Body of pancreas (tissue), 4 donors: ENCODE data around the gene TRMT11. TPM values are rescaled to one million over a fixed set of nuclear protein-coding genes. Genes with fewer than 3 reads are reported as not detected.

Experiments
- ATAC-seq: fragments of 150-250 bp; one replicate; pipeline ENCODE4 v1.9.1; 2016
- DNase-seq, 4 donors: peaks; one replicate each; pipeline ENCODE4 v3.0.0-alpha.2; 2019
- H3K27ac ChIP-seq, 4 donors: fragments of 200-600 bp; sonication (generic); 1 replicate in 3 of 4; 2 replicates in 1 of 4; pipeline versions ENCODE4 v1.5.1 to v1.6.1; 2016 to 2019; ENCODE audit warnings: mild to moderate bottlenecking in 1 of 4, mixed read lengths in 1 of 4, moderate library complexity in 1 of 4
- H3K27me3 ChIP-seq, 2 donors: fragments of 200-600 bp; sonication (generic); one replicate each; pipeline ENCODE4 v1.6.0; 2016; ENCODE audit warnings: mild to moderate bottlenecking in 1 of 2
- H3K36me3 ChIP-seq, 2 donors: fragments of 200-600 bp; sonication (generic); replicated peaks in 1 of 2; 2 replicates each; pipeline ENCODE4 v1.5.1; 2016; ENCODE audit warnings: low read depth in 2 of 2; ENCODE audit not compliant: insufficient read depth in 1 of 2
- H3K4me1 ChIP-seq: fragments of 200-600 bp; sonication (generic); one replicate; pipeline ENCODE4 v1.6.0; 2016
- H3K4me3 ChIP-seq, 2 donors: fragments of 200-600 bp; sonication (generic); 1 replicate in 1 of 2; 2 replicates in 1 of 2; pipeline ENCODE4 v1.5.1; 2016 to 2019
- H3K9me3 ChIP-seq, 3 donors: fragments of 200-600 bp; sonication (generic); 1 replicate in 2 of 3; 2 replicates in 1 of 3; pipeline ENCODE4 v1.5.1; 2016
- CTCF ChIP-seq, 7 experiments: fragments of 450-650 bp in 4 of 7; fragments of 200-600 bp in 3 of 7; sonication (generic) in 3 of 7; IDR thresholded peaks; one replicate each; pipeline ENCODE4 v1.5.1; 2016 to 2019; ENCODE audit warnings: antibody characterized with exemption in 7 of 7
- POLR2A ChIP-seq, 3 donors: fragments of 450-650 bp; IDR thresholded peaks; one replicate each; pipeline ENCODE4 v1.6.1; 2016; ENCODE audit warnings: antibody characterized with exemption in 3 of 3, mild to moderate bottlenecking in 2 of 3
- WGBS, 2 donors: methylation state at CpG; one replicate each; pipeline ENCODE4 v1.1.5; 2017; 5-methylcytosine and 5-hydroxymethylcytosine counted together
- intact Hi-C: fragments of 100-400 bp; cut with DNase I; formaldehyde crosslinking; loops from one replicate; pipeline ENCODE4 v1.15.1; 2023
- total RNA-seq, 2 donors: library from RNA; depleted of rRNA; stranded (reverse); fragments of >200 nt; gene quantifications; one replicate each; pipeline ENCODE4 v1.1.0, GENCODE V29; 2016

TRMT11 gene
- total RNA-seq, 2 donors from 2014 or later, result 26.5 to 26.7 TPM

- ATAC-seq, result peak; percentile 35
- TF ChIP-seq CTCF (IDR thresholded peaks at IDR 0.05), result no peak
- no peak for TF ChIP-seq POLR2A (IDR thresholded peaks at IDR 0.05)
- no peak overlapping the region for H3K27ac ChIP-seq
- H3K27me3 ChIP-seq, result no peaks in the 10 kb centered on the region
- no peak for DNase-seq
- H3K4me3 ChIP-seq, result no peak overlapping the region
- 42% methylated on average over 7 of the region's 7 CpGs for WGBS, 2 donors
- no peaks in the 10 kb centered on the region for H3K9me3 ChIP-seq
- H3K36me3 ChIP-seq, result no peaks in the 10 kb centered on the region
- intact Hi-C loops, result no loop called here
- peaks cover 18% of the 10 kb centered on the region for H3K4me1 ChIP-seq
These were observed 78.5 kb downstream of the TRMT11 start for GRCh38 chr6:126064748-126065401.

- Histone ChIP-seq H3K4me3 (no peak overlapping the region), H3K36me3 (no peaks in the 10 kb centered on the region), H3K27ac (no peak overlapping the region), H3K4me1 (peaks cover 18% of the 10 kb centered on the region), H3K9me3 (no peaks in the 10 kb centered on the region), H3K27me3 (no peaks in the 10 kb centered on the region)
- ATAC-seq (no peak), DNase-seq (no peak)
- no peak for TF ChIP-seq POLR2A (IDR thresholded peaks at IDR 0.05)
- no peak for TF ChIP-seq CTCF (IDR thresholded peaks at IDR 0.05)
- WGBS, 2 donors, result 97% methylated on average over 10 to 12 of the region's 12 CpGs
- intact Hi-C loops, result no loop called here
These were observed 80.0 kb downstream of the TRMT11 start for GRCh38 chr6:126066053-126067048.

- Histone ChIP-seq H3K27me3 (no peaks in the 10 kb centered on the region), H3K4me1 (peaks cover 18% of the 10 kb centered on the region), H3K9me3 (no peaks in the 10 kb centered on the region), H3K27ac (no peak overlapping the region), H3K4me3 (no peak overlapping the region), H3K36me3 (no peaks in the 10 kb centered on the region)
- TF ChIP-seq POLR2A (IDR thresholded peaks at IDR 0.05) (no peak), CTCF (IDR thresholded peaks at IDR 0.05) (no peak)
- WGBS, 2 donors, result 92 to 96% methylated on average over 3 of the region's 3 CpGs
- no peak for ATAC-seq
- no peak for DNase-seq
- intact Hi-C loops, result no loop called here
These were observed 80.7 kb downstream of the TRMT11 start for GRCh38 chr6:126067073-126067472.

GRCh38 chr6:126069449-126069848 lies 83.1 kb downstream of the TRMT11 start:
- Histone ChIP-seq H3K36me3 (no peaks in the 10 kb centered on the region), H3K4me1 (peaks cover 7% of the 10 kb centered on the region), H3K4me3 (no peak overlapping the region), H3K27ac (no peak overlapping the region), H3K27me3 (no peaks in the 10 kb centered on the region), H3K9me3 (no peaks in the 10 kb centered on the region)
- ATAC-seq, result no peak
- TF ChIP-seq POLR2A (IDR thresholded peaks at IDR 0.05) (no peak), CTCF (IDR thresholded peaks at IDR 0.05) (no peak)
- 93 to 94% methylated on average over 6 of the region's 6 CpGs for WGBS, 2 donors
- no peak for DNase-seq
- intact Hi-C loops, result no loop called here
